GM12873 (cell line): ENCODE data around the gene NIT1.

Experiments used
- CTCF ChIP-seq: IDR thresholded peaks from 2 replicates; pipeline ENCODE4 v1.5.1; 2012; ENCODE audit warnings: low read depth, mild to moderate bottlenecking, moderate library complexity, low read length, control low read depth; ENCODE audit not compliant: insufficient read depth; ENCODE audit errors: missing control alignments

The NIT1 gene

GRCh38 chr1:161164901-161165610, 47.2 kb downstream of the NIT1 start:
- no peak for TF ChIP-seq CTCF

- TF ChIP-seq CTCF, result peak; percentile 67
These were observed 48.1 kb downstream of the NIT1 start, which contains the start of gene PPOX for GRCh38 chr1:161165742-161166668. TSS of gene PPOX (plus strand) at chr1:161166426. CDS start at chr1:161166848, 422 bp downstream.

GRCh38 chr1:161166669-161167548, 49.0 kb downstream of the NIT1 start:
- no peak for TF ChIP-seq CTCF

- no peak for TF ChIP-seq CTCF
These were observed 51.0 kb downstream of the NIT1 start for GRCh38 chr1:161168906-161169305.
